ENCODE data around the gene PARD3.

Gene PARD3

DNA sequence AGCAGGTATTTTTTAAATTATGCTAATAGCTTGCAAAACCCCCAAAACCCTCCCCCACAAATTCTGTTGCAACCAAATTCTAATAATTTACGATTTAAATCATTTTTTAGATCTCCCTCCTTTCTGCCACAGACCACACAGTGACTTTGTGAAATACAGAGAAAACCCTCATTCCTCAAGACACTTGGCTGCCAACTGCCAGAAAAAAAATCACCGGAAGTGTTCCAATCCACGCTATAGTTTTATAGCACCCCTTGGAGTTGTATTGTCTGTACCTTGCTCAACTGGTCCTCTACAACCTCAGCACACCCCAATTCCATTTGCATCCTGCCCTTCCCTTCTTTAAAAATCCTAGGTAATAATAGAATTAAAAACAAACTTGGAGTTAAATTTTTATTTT, 560.1 kb downstream of the PARD3 start:
- FAIRE-seq (no peak), DNase-seq (ENCODE audit: insufficient read length, low spot score) (no peak)

DNA sequence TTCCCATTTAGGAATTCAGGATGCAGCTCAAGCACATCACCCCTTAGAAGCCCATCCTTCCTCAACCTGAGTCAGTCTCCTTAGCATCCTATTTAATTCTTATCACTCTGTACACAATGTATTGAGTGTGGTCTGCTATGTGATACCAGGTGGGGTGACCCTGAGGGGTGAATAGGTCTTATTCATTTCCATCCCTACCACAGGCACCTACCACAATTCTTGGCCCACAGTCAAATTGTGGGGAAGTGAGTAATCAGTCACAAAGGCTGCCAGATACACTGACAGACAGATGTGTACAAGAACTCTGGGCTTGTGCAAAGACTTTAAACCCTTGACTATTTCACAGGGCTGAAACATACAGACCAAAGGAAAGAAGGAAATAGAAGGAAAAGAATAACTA, 560.5 kb downstream of the PARD3 start:
- DNase-seq (ENCODE audit: insufficient read length, low spot score) (peak; percentile 39), FAIRE-seq (peak; percentile 90)

DNA sequence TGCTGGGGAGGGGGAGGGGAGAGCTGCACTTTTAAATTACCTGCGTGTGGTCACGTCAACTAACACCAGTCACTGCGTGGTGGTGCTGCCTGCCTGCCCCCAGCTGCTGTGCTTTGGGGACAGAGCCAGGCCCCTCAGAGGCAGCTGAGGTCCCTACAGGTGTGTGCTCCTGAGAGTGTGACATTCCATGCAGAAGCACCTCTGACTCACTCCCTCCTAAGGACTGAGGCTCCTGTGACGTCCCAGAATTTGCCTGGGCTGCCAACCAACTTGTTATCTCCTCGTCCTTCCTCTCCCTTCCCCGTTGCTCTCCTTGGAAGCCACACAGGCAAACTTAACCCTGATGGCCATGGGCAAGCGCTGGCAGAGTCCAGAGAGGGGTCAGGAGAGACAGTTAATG, 563.0 kb downstream of the PARD3 start:
- DNase-seq (ENCODE audit: insufficient read length, low spot score) = no peak
- no peak for FAIRE-seq

DNA sequence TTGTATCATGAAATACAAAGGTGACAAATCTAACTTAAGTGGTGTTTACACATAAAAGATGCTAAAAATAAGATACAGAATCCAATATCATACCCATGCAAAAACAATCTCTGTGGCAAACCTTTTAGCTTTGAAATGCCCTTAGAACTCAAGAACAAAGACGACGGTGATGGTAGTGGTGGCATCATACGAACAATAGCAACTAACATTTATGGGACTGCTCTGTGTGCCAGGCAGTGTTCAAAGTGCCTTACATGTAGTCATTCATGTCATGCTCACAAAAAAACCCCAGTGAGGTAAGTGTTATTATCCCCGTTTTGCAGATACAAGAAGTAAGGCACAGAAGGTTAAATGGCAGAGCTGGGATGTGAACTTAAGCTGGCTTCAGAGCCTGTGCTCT, 563.9 kb downstream of the PARD3 start:
- FAIRE-seq (no peak), DNase-seq (ENCODE audit: insufficient read length, low spot score) (no peak)

DNA sequence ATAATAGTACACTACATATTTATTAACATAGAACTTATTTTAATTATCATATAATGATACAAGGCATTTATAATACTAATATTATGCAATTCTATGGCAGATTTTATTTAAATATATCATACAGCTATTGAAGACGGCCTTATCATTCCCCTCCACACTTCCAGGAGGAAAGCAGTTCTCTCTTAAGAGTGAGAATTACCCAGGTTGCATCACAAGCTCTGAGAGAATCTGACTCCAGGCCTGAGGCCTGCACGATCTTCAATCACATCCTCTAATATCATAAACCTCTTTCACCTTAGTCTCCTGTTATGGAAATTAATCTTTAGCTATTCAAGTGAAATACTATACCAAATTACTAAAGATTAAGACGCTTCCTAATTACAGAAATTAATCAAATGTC, 564.4 kb downstream of the PARD3 start:
- FAIRE-seq (no peak), DNase-seq (ENCODE audit: insufficient read length, low spot score) (no peak)

DNA sequence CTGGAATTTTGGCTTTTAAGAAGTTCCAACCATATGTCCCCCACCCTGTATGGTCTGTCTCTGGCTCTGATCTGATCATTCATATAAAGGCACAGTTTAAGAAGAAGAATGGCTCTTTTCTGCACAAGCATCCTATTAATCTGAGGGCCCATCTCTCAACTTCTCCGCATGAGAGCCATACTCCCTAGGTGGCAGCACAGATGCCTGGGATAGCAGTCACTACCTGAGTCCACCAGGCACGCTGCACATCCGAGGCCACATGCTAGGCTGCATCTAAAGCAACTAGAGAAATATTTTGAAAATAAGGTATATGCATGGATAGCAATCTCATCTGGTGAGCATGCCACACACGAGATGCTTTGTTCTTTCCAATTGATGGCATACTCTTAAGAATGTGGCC, 565.5 kb downstream of the PARD3 start:
- peak; percentile 17 for DNase-seq (ENCODE audit: insufficient read length, low spot score)
- FAIRE-seq = no peak

DNA sequence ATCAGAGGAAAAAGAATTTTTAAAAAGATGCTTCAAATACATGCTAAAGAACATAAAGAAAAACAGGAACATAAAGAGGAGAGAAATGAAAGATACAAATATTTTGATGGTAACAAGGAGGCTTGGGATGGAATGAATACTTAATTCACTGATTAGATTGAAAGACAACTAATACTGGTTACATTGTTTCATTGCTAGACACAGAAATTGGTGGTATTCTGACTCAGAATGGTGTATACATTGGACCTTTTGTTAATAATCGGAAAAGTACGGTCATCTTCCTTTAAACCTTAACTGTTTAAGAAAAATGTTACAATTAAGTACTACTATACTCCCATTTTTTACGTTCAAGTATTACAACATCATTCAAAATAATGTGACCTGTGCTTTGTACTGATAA, 567.5 kb downstream of the PARD3 start:
- DNase-seq (ENCODE audit: insufficient read length, low spot score) (no peak), FAIRE-seq (no peak)

DNA sequence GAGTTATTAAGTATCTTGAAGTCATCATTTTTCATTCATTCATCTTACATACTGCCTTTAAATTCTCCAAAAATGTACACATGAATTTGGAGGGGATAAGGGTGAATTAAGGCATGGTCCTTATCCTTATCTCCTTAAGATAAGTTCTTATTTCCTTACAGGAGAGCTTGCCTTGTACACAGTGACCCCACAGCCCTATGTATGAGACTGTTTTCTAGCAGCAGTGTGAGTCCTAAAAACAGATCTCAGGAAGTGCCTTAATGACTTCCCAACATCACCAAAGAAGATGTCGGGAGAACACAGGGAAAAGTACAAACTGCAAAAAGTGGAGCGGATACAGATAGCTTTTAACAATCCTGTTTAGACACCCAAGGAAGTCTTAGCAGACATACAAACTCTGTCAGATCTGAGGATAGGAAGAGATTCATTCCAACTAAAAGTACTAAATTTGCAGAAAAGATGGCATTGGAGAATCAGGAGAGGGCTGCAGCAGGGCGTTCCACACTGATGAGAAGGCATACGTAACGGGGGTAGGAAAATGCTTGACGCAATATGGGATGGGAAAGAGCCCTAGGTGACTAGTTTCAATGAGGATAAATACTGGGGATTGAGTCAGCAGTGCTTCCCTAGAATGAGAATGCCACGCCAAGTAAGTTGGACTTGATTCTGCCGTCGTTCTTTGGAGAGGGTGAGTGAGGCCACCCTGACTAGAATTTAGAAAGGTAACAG, 570.2 kb downstream of the PARD3 start:
- DNase-seq (ENCODE audit: insufficient read length, low spot score) (no peak), FAIRE-seq (no peak)

DNA sequence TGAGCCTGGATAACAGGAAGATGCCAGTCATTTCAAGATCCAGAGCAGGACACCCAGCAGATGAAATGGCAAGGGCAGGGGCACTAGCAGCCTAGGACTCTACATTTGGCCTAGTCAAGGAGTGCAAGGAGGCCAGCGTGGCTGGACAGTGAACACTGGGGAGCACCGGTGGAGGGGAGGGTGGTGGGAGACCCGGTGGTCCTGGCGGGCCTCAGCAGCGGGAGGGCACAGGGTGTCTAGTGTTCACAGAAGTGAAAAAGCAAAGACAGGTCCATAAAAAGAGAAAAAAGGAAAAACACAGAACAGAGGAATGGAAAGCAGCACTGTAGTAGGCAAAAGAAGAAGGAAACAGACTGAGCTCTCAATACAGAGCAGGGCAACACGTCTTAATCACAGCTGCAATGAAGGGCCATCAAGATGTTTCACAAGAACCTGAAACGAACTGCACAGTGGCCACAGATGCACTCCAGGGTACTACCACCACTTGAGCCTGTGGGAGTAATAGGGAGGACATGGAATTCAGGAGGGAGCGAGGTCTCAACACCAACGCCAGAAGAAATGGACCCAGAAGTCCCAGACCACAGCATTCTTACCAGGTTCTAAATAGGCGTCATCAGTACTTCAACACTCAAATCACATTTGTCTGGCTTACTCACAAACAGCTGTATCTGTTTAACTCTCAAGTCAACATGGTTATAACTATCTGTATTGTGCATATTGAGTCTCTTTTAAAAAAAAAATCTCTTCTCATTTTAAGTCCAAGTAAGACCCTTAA, 573.7 kb downstream of the PARD3 start:
- DNase-seq (ENCODE audit: insufficient read length, low spot score) = no peak

DNA sequence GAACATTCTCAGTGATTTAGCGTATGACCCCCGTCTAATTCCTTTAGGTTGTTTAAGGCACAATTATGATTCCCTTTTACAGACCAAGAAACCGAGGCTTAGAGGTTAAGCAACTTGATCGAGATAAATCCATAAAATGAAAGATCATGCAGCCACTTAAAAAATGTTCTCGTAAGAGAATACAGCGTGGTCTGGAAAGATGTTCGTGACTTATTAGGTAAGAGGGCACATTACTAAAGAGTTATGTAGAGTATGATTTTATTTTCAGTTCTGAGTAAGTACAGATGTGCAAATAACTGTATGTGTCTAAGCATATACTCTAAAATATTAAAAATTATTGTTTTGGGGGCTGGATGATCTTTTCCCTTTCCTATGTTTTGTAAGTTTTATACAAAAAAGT, 575.1 kb downstream of the PARD3 start:
- DNase-seq (ENCODE audit: insufficient read length, low spot score) (no peak), FAIRE-seq (no peak)

More for the DNA sequence above, 573.7 kb downstream of the PARD3 start:
- peak; percentile 83 for FAIRE-seq

DNA sequence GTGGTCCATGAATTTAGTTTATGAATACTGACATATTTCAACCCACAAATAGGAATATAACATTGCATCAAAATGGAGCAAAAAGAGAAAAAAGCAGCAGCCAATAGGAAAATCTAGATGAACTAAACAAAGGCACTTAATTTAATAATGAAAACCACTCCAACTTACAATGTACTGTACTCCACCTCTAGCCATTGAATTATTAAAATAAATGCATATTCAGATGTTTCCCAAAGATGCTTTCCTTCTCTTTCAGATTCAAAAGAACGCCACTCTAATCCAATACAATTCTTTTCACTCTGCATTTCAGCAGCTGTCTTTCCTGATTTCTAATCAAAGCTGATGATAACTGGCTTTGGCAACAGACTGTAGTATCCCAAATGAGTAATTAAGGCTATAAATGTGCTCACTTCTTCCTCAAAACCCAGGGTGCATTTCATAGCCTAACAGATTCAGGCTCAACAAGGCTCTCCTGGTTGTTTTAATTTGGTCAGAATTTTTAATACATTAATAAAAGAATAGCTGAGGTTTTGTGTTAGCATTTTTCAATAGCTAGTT, 577.1 kb downstream of the PARD3 start:
- FAIRE-seq (no peak), DNase-seq (ENCODE audit: insufficient read length, low spot score) (no peak)

DNA sequence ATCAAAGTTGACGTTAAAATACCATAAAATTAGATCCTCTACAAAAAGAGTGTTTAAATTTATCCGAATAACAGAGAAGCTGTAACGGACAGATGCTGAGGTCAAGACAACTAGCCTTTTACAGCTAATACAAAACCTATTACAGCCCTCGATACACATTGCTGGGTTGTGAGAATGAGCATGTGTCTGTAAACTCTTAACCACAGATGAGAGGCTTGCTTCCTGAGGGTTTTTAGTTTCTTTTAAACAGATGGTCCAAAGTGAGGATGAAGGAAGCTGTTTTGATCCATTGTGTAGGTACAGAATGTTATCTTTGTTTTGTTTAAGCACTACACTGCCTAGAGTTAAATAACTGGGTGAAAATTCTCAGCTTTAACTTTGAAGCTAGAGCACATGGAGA, 578.2 kb downstream of the PARD3 start:
- DNase-seq (ENCODE audit: insufficient read length, low spot score) (no peak), FAIRE-seq (no peak)

DNA sequence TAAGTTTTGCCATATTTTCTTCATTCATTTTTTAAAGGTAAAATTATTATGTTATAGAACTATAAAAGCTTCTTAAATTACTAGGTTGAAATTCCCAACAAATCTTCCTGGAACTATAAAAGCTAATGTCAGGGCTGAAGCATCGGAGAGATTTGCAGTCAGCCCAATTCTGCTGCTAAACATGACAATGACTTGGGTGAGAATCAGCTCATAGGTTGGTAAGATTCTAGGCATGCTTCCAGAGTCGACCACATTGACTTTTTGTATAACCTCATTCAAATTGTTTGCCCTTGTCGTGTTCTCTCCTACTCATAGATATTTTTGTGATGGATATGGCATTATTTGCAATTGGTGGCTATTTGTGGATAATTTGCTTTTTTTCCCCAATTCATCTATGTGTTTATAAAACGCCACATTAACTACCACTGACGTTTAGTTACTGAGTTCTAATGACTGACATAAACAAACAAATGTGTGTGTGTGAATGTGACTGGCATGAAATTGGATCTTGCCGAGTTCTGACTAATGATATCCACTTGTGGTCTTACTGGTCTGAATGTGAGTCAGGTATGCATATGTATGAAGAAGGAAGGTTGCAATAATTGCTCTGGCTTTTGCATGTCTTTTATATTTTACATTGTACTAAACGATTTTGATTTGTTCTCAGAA, 579.8 kb downstream of the PARD3 start:
- peak; percentile 84 for FAIRE-seq
- peak; percentile 20 for DNase-seq (ENCODE audit: insufficient read length, low spot score)

DNA sequence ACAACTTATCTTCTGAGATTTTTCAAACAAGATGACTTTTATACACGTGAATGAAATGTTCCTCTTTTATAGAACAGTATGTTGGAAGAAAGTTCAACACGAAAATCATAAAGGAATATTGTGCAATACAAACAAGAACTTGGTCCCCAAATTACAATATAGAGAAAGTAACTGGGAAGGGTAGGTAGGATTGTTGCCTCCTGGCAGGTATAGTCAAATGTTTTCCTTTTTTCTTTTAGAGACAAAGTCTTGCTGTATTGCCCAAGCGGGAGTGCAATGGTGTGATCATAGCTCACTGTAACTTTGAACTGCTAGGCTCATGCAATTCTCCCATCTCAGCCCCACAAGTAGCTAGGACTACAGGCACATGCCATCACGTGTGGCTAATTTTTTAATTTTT, 582.6 kb downstream of the PARD3 start:
- no peak for DNase-seq (ENCODE audit: insufficient read length, low spot score)
- FAIRE-seq = no peak

DNA sequence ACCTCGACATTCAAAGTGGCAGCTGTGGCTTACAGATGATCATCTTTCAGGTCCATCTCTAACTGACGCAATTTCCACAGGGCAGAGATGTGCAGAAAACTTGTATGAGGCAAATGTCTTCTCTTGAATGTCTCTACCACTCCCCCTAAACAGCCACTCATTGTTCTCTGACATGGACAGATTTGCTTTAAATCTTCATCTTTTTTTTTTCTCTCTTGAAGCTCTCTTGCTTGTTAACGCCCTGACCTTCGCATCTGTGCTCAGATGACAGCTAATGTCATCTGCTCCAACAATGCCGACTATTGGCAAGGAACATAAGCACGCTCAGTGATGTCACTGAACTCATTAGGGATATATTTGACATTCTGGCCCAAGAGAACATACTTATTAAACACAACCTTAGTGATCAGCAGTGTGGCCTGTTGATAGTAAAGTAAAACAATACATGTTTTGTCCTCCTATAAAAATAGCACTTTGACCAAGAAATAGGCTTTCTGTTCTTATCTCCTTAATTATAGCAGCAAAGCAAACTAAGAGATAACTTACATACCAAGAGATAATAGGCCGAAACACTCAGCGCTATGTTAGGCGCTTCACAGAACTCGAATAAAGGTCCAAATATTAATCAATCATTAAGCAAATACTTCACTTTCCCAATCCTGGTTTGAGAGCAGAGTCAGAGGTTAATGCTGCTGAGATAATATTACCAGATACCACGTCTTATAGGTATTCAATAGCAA, 583.5 kb downstream of the PARD3 start:
- peak; percentile 86 for FAIRE-seq
- no peak for DNase-seq (ENCODE audit: insufficient read length, low spot score)

DNA sequence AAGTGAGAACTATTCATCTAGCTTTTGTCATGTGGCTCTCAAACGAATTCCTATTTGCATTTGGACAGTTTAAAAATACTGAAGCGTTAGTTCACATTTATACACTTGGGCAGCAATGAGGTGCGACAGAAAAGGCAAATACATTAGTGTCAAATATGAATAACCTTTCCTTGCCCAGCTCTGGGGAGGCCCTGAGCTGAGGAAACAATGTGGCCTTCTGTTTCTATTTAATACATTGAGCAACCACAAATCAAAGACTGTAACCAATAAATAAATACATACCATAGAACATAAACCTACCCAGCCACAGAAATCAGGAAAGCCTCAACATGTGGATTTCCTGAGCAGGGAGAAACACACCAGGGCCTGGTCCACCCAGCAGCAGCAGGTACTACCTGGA, 585.2 kb downstream of the PARD3 start:
- DNase-seq (ENCODE audit: insufficient read length, low spot score) = no peak
- FAIRE-seq = no peak

DNA sequence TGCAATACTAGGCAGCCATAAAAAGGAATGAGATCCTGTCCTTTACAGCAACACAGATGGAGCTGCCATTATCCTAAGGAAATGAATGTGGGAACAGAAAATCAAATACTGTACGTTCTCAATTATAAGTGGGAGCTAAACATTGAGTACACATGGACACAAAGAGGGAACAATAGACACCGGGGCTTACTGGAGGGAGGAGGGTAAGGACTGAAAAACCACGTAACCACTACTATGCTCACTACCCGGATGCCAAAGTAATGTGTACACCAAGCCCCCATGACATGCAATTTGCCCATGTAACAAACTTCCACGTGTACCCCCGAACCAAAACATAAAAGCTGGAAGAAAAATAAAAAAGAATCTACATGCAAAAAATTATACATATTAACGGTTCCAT, 587.0 kb downstream of the PARD3 start:
- FAIRE-seq (no peak), DNase-seq (ENCODE audit: insufficient read length, low spot score) (no peak)

DNA sequence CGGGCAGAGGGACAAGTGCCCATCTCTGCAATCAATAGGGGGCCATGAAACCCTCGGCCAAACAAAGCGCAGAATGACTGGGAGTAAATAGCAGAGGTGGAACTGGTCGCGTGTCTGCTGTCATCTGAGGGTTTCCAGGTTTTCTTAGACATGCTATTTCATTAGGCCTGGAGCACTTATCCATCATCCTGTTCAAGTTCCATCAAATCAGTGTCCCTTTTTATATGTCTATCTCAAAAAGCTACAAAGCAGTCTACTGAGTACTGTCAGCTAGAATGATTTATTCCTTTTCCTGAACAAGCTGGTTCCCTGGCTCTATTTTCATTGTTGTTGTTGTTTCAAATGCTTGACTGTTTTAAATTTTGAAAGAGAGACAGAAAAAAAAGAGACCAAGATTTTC, 590.5 kb downstream of the PARD3 start:
- FAIRE-seq (no peak), DNase-seq (ENCODE audit: insufficient read length, low spot score) (no peak)

DNA sequence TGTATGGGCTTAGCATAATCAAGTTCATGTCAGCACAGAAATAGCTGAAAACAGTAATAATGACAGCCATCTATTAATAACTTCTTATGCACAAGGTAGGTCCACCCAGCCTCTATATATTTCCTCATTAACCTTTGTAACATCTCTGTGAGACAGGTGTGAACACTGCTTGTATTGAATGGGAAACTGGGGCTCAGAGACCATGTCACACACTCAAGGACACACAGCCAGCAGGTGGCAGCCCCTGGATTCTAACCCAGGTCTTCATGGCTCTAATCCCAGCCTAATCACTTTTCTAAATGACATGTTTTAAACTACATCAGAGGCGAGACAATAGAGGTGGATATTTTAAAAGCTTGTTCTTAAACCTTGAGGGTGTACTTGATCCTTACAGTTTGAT, 591.4 kb downstream of the PARD3 start:
- DNase-seq (ENCODE audit: insufficient read length, low spot score) (no peak), FAIRE-seq (no peak)

DNA sequence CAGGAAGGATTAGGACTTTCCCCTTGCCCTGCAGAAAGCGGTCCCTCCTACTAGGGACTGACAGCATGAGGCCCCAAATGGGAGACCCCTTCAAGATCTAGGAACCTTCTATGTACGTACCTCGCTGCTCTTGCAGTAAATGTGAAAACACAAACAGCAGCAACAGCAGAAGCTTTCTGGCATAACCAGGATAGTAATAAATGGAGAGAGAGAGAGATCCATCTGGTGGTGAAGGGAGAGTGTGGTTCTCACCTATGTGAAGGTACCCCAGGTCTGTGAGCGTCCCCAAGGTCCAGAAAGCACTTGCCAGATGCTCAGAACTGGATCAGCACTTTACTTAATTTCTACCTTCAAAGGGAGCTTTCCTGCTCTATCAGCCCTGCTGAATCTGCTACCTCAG, 592.7 kb downstream of the PARD3 start:
- FAIRE-seq (no peak), DNase-seq (ENCODE audit: insufficient read length, low spot score) (no peak)
